Nephron progenitor cell (in vitro differentiated cells): Measurements from ENCODE around the gene CYB5D1.

Experiments used
- DNase-seq: peaks from one replicate; pipeline ENCODE4 v3.0.0; 2021
- H3K27ac Mint-ChIP-seq: 2 replicates; pipeline ENCODE4 v1.8.0; 2021; ENCODE audit warnings: mild to moderate bottlenecking, moderate library complexity, mixed read lengths
- H3K27me3 Mint-ChIP-seq: 2 replicates; pipeline ENCODE4 v1.8.0; 2021; ENCODE audit warnings: mild to moderate bottlenecking, low read depth, mixed read lengths; ENCODE audit not compliant: poor library complexity
- H3K36me3 Mint-ChIP-seq: 2 replicates; pipeline ENCODE4 v1.8.0; 2021; ENCODE audit warnings: low read depth, mixed read lengths
- H3K4me1 Mint-ChIP-seq: 2 replicates; pipeline ENCODE4 v1.8.0; 2021; ENCODE audit warnings: mixed read lengths
- H3K4me3 Mint-ChIP-seq: 2 replicates; pipeline ENCODE4 v1.8.0; 2021; ENCODE audit warnings: mild to moderate bottlenecking, moderate library complexity, mixed read lengths
- H3K9me3 Mint-ChIP-seq: 2 replicates; pipeline ENCODE4 v1.8.0; 2021; ENCODE audit warnings: mild to moderate bottlenecking, moderate library complexity, mixed read lengths
- TF ChIP-seq, protein P1 (sequence below): fragments of 200-600 bp; sonication (generic); IDR thresholded peaks from 2 replicates; pipeline ENCODE4 v1.5.0; 2021; ENCODE audit warnings: antibody characterized with exemption

Gene CYB5D1

DNA sequence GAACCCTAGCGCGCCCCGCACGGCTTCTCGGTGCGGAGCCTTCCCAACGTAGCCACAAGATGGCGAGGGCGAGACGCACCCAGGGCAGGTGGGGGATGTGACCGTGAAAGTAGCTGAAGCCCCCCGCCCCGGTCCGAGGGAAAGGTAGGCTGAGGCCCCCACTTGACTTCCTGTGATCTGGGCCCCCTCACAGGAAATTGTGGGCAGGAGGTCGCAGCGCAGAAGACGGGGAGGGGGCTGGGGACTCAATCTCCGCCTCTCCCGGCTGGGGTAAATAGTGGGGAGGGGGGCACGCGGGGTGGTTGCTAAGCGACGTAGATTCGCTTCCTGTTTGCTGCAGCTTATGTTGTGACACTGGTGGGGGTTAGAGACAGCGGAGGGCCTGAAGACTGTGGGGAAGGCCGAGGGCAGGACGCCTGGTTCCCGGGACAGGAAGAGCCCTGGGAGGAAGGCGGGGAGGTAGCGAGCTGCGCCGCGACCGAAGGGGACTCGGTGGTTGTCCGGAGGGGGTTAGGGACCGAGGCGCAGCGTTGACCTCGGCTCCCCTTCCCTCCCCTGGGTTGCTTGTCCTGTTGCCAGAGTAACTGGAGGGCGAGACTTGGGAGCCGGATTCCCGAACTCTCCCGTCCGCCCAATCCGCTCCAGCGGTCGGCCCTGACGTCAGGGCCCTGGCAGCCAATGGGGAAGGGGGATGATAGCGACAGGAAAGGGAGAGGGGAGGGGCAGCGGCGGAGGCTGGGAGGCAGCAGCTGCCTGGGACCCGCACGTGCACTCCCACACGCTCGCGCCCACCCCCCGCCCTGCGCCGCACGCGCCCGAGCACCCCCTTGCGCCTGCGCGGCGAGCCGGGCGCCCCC is 22.6 kb upstream of the CYB5D1 start:
- H3K4me1 Mint-ChIP-seq, result peaks cover 50% of the 10 kb centered on the region
- TF ChIP-seq, protein P1, sequence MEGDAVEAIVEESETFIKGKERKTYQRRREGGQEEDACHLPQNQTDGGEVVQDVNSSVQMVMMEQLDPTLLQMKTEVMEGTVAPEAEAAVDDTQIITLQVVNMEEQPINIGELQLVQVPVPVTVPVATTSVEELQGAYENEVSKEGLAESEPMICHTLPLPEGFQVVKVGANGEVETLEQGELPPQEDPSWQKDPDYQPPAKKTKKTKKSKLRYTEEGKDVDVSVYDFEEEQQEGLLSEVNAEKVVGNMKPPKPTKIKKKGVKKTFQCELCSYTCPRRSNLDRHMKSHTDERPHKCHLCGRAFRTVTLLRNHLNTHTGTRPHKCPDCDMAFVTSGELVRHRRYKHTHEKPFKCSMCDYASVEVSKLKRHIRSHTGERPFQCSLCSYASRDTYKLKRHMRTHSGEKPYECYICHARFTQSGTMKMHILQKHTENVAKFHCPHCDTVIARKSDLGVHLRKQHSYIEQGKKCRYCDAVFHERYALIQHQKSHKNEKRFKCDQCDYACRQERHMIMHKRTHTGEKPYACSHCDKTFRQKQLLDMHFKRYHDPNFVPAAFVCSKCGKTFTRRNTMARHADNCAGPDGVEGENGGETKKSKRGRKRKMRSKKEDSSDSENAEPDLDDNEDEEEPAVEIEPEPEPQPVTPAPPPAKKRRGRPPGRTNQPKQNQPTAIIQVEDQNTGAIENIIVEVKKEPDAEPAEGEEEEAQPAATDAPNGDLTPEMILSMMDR, result peak; percentile 58
- DNase-seq, result peak; percentile 96
- peaks cover 3% of the 10 kb centered on the region for H3K36me3 Mint-ChIP-seq
- peaks cover 31% of the 10 kb centered on the region for H3K27me3 Mint-ChIP-seq
- H3K27ac Mint-ChIP-seq, result peak overlapping the region; percentile 100
- no peaks in the 10 kb centered on the region for H3K9me3 Mint-ChIP-seq
- H3K4me3 Mint-ChIP-seq, result peak overlapping the region; percentile 100

DNA sequence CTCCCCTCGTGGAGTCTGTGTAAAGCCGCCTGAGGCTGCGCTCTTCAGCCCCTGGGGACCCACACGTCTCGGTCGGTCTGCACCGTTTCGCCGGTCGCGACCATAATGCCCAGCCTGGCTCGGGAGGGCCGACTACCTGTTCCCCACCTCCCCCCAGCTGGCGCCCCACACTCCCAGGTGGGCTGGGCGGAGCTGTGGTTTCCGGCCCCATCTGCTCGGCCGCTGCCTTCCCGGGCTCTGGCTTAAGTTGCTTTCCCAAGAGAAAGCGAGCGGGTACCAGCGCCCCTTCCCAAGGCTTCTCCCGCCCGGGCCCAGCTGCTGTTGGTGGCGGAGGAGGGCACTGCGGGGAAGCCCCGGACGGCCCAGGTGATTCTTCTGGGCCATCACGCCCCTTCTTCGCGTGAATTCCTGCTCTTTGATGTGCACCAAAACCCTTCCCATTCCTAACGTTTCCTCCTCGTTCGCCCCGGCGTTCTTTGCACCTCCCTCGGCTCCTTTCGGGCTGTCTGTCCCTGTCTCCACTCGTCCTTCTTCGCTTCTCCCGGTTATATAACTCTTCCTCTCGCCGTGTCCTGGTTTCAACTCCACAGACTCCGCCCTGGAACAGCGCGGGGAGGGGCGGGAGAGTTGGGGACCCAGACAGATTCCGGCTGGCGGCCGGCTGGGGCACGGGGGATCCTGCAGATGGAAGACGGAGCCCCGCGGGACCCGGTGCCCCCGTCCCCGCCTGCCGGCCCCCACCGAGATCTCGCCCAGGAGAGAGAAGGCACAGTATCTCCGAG is 21.8 kb upstream of the CYB5D1 start:
- Mint-ChIP-seq H3K9me3 (no peaks in the 10 kb centered on the region), H3K36me3 (peaks cover 12% of the 10 kb centered on the region), H3K4me3 (peak overlapping the region; percentile 100), H3K27me3 (peaks cover 23% of the 10 kb centered on the region), H3K4me1 (peaks cover 54% of the 10 kb centered on the region), H3K27ac (peak overlapping the region; percentile 100)
- TF ChIP-seq, protein P1, result no peak
- DNase-seq, result peak; percentile 69

DNA sequence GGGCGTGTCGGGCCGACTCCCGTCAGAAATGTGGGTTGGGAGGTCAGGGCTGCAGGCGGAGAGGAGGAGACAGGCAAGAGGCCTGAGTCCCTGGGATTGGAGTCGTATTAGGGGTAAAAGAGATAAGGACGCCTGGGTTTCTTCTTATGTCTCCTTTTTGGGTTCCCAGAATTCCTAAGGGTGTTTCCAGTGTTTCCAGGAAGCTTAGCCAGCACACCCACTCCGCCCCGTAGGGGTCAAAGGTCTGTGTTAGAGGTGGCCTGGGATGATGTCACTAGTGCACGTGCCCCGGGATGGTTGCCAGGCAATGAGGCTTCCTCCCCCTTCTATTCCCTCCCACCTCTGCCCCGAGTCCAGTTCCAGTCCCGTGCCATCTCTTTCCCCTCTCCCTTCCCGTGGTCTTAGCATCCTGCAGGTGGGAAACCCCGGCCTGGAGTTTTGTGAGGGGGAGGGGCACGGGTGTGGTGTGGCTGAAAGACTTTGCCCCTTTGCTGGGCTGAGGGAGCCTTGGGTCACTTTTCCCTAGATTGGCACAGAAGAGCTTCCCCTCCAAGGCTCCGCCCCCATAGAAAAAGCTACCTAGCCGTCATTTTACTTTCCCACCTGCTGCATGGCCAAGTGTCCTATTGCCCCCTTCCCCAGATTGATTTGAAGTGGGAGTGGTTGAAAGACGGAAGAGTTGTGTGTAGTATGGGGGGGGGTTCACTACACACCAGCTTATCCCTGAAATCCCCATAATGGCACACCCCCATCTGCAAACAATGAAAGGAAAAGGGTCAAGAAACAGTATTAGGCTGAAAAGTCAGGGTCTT is 21.0 kb upstream of the CYB5D1 start:
- peak; percentile 93 for DNase-seq
- peaks cover 15% of the 10 kb centered on the region for H3K27me3 Mint-ChIP-seq
- peak overlapping the region; percentile 100 for H3K4me3 Mint-ChIP-seq
- H3K27ac Mint-ChIP-seq, result peak overlapping the region; percentile 100
- TF ChIP-seq, protein P1, result no peak
- no peaks in the 10 kb centered on the region for H3K9me3 Mint-ChIP-seq
- H3K36me3 Mint-ChIP-seq, result peaks cover 13% of the 10 kb centered on the region
- peaks cover 61% of the 10 kb centered on the region for H3K4me1 Mint-ChIP-seq

DNA sequence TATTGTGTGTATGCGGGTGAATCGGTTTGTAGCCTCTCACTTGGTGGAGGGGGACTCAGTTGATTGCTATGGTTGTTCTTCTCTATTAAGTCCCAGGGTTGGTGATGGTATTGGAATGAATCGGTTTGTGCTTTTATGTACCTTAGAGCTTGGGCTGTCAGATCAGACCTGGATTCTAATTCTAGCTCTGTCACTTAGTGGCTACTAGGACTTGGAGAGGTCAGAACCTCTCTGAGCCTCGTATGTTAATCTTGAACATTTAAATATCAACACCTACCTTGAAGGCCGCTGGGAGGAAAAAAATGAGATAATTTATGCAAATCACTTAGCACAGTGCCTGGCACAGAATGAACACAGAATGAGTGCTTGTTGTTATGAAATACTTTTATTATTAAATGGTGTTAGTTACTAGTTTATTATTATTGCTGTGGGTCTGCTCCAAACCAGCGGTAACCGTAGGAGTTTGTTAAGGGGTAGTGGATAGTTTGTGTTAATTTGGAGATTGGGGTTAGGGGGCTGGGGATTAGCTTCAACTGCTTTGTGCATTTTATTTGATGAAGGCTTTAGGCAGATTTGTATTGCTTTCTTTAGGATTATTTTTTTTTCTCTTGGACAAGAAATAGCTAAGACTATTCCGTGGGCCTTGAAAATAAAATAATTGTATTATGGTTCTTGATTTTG is 20.3 kb upstream of the CYB5D1 start:
- no peaks in the 10 kb centered on the region for H3K9me3 Mint-ChIP-seq
- H3K27ac Mint-ChIP-seq, result peak overlapping the region; percentile 100
- peaks cover 7% of the 10 kb centered on the region for H3K27me3 Mint-ChIP-seq
- no peak for DNase-seq
- TF ChIP-seq, protein P1, result no peak
- H3K4me1 Mint-ChIP-seq, result peaks cover 64% of the 10 kb centered on the region
- H3K4me3 Mint-ChIP-seq, result peak overlapping the region; percentile 100
- peaks cover 13% of the 10 kb centered on the region for H3K36me3 Mint-ChIP-seq
